Panc1 (cell line): Measurements from ENCODE around the gene NR1H3.

Experiments used
- CTCF ChIP-seq: fragments of 450-650 bp; IDR thresholded peaks from 2 replicates; pipeline ENCODE4 v1.5.1; 2017; ENCODE audit warnings: mild to moderate bottlenecking
- POLR2AphosphoS5 ChIP-seq: IDR thresholded peaks from 2 replicates; pipeline ENCODE4 v1.6.1; 2012; ENCODE audit warnings: mild to moderate bottlenecking, low read depth, low read length, moderate library complexity
- REST ChIP-seq, 2 experiments: IDR thresholded peaks; 2 replicates each; pipeline ENCODE4 v1.6.1; 2011 to 2012; ENCODE audit warnings: low read depth in 2 of 2, control low read depth in 1 of 2, low read length in 1 of 2, mild to moderate bottlenecking in 1 of 2, moderate library complexity in 1 of 2; ENCODE audit not compliant: insufficient read depth in 1 of 2
- SIN3A ChIP-seq: IDR thresholded peaks from 2 replicates; pipeline ENCODE4 v1.6.1; 2012; ENCODE audit warnings: low read depth, mild to moderate bottlenecking, low read length, moderate library complexity, borderline replicate concordance; ENCODE audit not compliant: insufficient read depth

- TF ChIP-seq CTCF (no peak), REST (IDR thresholded peaks at IDR 0.05; ENCODE audit: insufficient read depth in 1 of 2, low read depth in 2 of 2, low read length in 1 of 2) (no peak), SIN3A (no peak), POLR2AphosphoS5 (no peak)
Observed at GRCh38 chr11:47222696-47223095, 35.1 kb upstream of the NR1H3 start.
